GM12878 (cell line): ENCODE results near the gene HINT1. TPM values are rescaled to one million over a fixed set of nuclear protein-coding genes. Genes with fewer than 3 reads are reported as not detected.

Experiments used
- ATAC-seq: fragments of 200-7000 bp; cut with Tn5 transposase; 3 replicates; pipeline ENCODE4 v1.9.1; 2020; ENCODE audit warnings: mild to moderate bottlenecking, moderate library complexity
- BruUV-seq: library from RNA; stranded (reverse); fragments of 400-500 nt; replicated peaks from 2 replicates; lab custom pipeline; 2021; lab: Mats Ljungman, UMichigan
- CTCF ChIA-PET: fragments of 300-600 bp; sonication (Branson Sonifier 250); formaldehyde crosslinking; extraction: SDS; loops from one replicate; lab custom pipeline; 2021; ENCODE audit warnings: inconsistent platforms; lab: Yijun Ruan, JAX
- POLR2A ChIA-PET: fragments of 350-600 bp; formaldehyde crosslinking; extraction: SDS; loops from one replicate; lab custom pipeline; 2021; ENCODE audit warnings: inconsistent platforms; lab: Charles Lee
- RAD21 ChIA-PET: fragments of 300-600 bp; sonication (Branson Sonifier 250); formaldehyde crosslinking; loops from one replicate; lab custom pipeline; 2023; ENCODE audit warnings: antibody characterized with exemption; ENCODE audit not compliant: unreplicated experiment; lab: Charles Lee
- SMC1A ChIA-PET: fragments of 300-600 bp; sonication (Branson Sonifier 250); formaldehyde crosslinking; loops from one replicate; lab custom pipeline; 2023; ENCODE audit not compliant: unreplicated experiment, uncharacterized antibody; lab: Charles Lee
- DNase-seq: peaks from one replicate; pipeline ENCODE4 v3.0.0-alpha.2; 2011; ENCODE audit warnings: low read depth, low spot score
- FAIRE-seq: peaks from 3 replicates; lab custom pipeline; 2011; peaks lifted over from hg19 to GRCh38; lab: Jason Lieb, UNC
- H2AFZ ChIP-seq: 2 replicates; pipeline ENCODE4 v1.6.0; 2011; ENCODE audit warnings: low read depth, low read length, control low read depth; ENCODE audit not compliant: control insufficient read depth
- H3K27ac ChIP-seq: 2 replicates; pipeline ENCODE4 v1.5.1; 2011; ENCODE audit warnings: control low read depth; ENCODE audit not compliant: control insufficient read depth, insufficient read depth
- H3K27me3 ChIP-seq, 2 experiments: replicated peaks in 1 of 2; 2 replicates each; pipeline versions ENCODE4 v1.6.0 to v1.6.1; 2011; ENCODE audit warnings: low read length in 1 of 2; ENCODE audit not compliant: control insufficient read depth in 2 of 2, insufficient read depth in 2 of 2
- H3K36me3 ChIP-seq, 2 experiments: 2 replicates each; pipeline ENCODE4 v1.5.1; 2011; ENCODE audit warnings: low read length in 1 of 2; ENCODE audit not compliant: control insufficient read depth in 2 of 2, insufficient read depth in 2 of 2
- H3K4me1 ChIP-seq: 2 replicates; pipeline ENCODE4 v1.6.1; 2011; ENCODE audit warnings: mild to moderate bottlenecking, low read length, moderate library complexity, mixed read lengths; ENCODE audit not compliant: control insufficient read depth, insufficient read depth
- H3K4me2 ChIP-seq: 2 replicates; pipeline ENCODE4 v1.6.0; 2011; ENCODE audit warnings: control low read depth; ENCODE audit not compliant: control insufficient read depth, insufficient read depth
- H3K4me3 ChIP-seq: fragments of 200-600 bp; sonication (generic); 2 replicates; pipeline ENCODE4 v1.5.1; 2016
- H3K79me2 ChIP-seq: 2 replicates; pipeline ENCODE4 v1.6.0; 2011; ENCODE audit warnings: low read length; ENCODE audit not compliant: control insufficient read depth, insufficient read depth
- H3K9ac ChIP-seq: 2 replicates; pipeline ENCODE4 v1.8.0; 2011; ENCODE audit warnings: low read length, control low read depth, mixed read lengths; ENCODE audit not compliant: control insufficient read depth, insufficient read depth
- H3K9me3 ChIP-seq: replicated peaks from 3 replicates; pipeline ENCODE4 v1.5.1; 2011; ENCODE audit warnings: mild to moderate bottlenecking, low read length; ENCODE audit not compliant: control insufficient read depth, insufficient read depth
- H4K20me1 ChIP-seq: 2 replicates; pipeline ENCODE4 v1.6.0; 2011; ENCODE audit not compliant: control insufficient read depth, insufficient read depth
- ASH2L ChIP-seq: fragments of 300-600, 200-600 bp; sonication (generic); IDR thresholded peaks from 2 replicates; pipeline ENCODE4 v1.6.1; 2017; ENCODE audit warnings: low read depth, mild to moderate bottlenecking, borderline replicate concordance
- BHLHE40 ChIP-seq, 2 experiments: fragments of 450-650 bp in 1 of 2; IDR thresholded peaks; 2 replicates each; pipeline ENCODE4 v1.6.1; 2011 to 2017; ENCODE audit warnings: low read depth in 2 of 2, borderline replicate concordance in 1 of 2, improper control_type of control experiment in 1 of 2, low read length in 1 of 2, mild to moderate bottlenecking in 1 of 2
- SMAD1 ChIP-seq: fragments of 450-650 bp; IDR thresholded peaks from 2 replicates; pipeline ENCODE4 v1.6.1; 2018; ENCODE audit warnings: mild to moderate bottlenecking, low read depth; ENCODE audit not compliant: partially characterized antibody
- STAT3 ChIP-seq: IDR thresholded peaks from 2 replicates; pipeline ENCODE4 v1.6.1; 2011; ENCODE audit warnings: low read depth, low read length, improper control_type of control experiment
- WRNIP1 ChIP-seq: IDR thresholded peaks from 2 replicates; pipeline ENCODE4 v1.6.1; 2011; ENCODE audit warnings: low read depth, low read length, improper control_type of control experiment, borderline replicate concordance
- WGBS: methylation state at CpG from one replicate; pipeline ENCODE4 v1.1.6; 2016; ENCODE audit warnings: low lambda C conversion rate; ENCODE audit not compliant: insufficient replicate concordance, insufficient coverage; ENCODE audit errors: missing lambda C conversion rate; 5-methylcytosine and 5-hydroxymethylcytosine counted together
- in situ Hi-C: fragments of 300-500 bp; cut with MboI; formaldehyde crosslinking; loops from 9 replicates; pipeline ENCODE4 v1.14.3; 2018; ENCODE audit warnings: mixed read lengths
- intact Hi-C: fragments of 100-400 bp; cut with micrococcal nuclease; formaldehyde crosslinking; loops from one replicate; pipeline ENCODE4 v1.14.2; 2022; ENCODE audit not compliant: unreplicated experiment
- polyA plus RNA-seq, 11 experiments: library from polyadenylated mRNA; depleted of rRNA in 4 of 11; unstranded in 6 of 11; stranded (reverse) in 5 of 11; fragments of >200 nt; fragmentation: Nextera tagmentation in 4 of 11; fragmentation: Illumina TruSeq in 1 of 11; extraction: Ambion mirVana in 4 of 11; extraction: Trizol in 1 of 11; gene quantifications; 1 replicate in 1 of 11; 2 replicates in 10 of 11; pipeline versions ENCODE4 v1.2.1 to v1.2.3, GENCODE V29; 2011 to 2016; ENCODE audit warnings: inconsistent platforms in 2 of 11, missing spikeins in 2 of 11, low read depth in 1 of 11
- total RNA-seq, 4 experiments: library from RNA; depleted of rRNA in 3 of 4; stranded (reverse); fragments of >200 nt in 3 of 4; fragmentation: Illumina TruSeq in 1 of 4; extraction: Trizol in 1 of 4; gene quantifications; 2 replicates each; pipeline versions ENCODE4 v1.2.1 to v1.2.3, GENCODE V29; 2013 to 2021
- TF ChIP-seq, protein P1 (sequence below): IDR thresholded peaks from 2 replicates; pipeline ENCODE4 v1.6.1; 2011; ENCODE audit warnings: mild to moderate bottlenecking, low read depth, low read length, moderate library complexity; ENCODE audit not compliant: insufficient replicate concordance

The HINT1 gene
- total and polyA plus RNA-seq, 10 of the 15 experiments (the other 5 are each of a cell fraction or from before 2014, with no cell fraction given), result 253 to 997 (median 562) TPM

DNA sequence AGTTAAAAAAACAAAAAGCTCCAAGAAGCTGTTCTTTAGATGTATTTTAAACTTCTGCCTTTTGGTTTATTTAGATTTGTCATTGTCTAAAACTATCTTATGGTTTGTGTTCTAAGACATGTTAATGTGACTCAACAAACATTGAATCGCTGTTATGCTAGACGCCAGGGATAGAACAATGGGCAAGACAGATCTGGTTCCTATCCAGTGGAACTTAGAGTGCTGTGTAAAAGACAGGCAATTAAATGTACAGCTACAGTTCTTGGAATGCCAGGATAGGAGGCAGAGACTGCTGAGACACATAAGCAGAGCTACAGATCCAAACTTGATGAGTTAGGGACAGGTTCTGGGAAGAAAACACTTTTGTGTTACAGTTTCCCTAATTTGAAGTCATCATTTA lies 28.1 kb upstream of the HINT1 start:
- no peak overlapping the region for H3K4me3 ChIP-seq
- H3K4me1 ChIP-seq, result no peaks in the 10 kb centered on the region
- ATAC-seq (no peak), FAIRE-seq (no peak), DNase-seq (no peak)
- H3K9me3 ChIP-seq, result no peaks in the 10 kb centered on the region
- H3K27me3 ChIP-seq, result no peaks in the 10 kb centered on the region
- H3K9ac ChIP-seq, result no peak overlapping the region
- no peak for TF ChIP-seq BHLHE40 (IDR thresholded peaks at IDR 0.05; ENCODE audit: borderline replicate concordance in 1 of 2, low read depth in 2 of 2, low read length in 1 of 2)
- TF ChIP-seq, protein P1, sequence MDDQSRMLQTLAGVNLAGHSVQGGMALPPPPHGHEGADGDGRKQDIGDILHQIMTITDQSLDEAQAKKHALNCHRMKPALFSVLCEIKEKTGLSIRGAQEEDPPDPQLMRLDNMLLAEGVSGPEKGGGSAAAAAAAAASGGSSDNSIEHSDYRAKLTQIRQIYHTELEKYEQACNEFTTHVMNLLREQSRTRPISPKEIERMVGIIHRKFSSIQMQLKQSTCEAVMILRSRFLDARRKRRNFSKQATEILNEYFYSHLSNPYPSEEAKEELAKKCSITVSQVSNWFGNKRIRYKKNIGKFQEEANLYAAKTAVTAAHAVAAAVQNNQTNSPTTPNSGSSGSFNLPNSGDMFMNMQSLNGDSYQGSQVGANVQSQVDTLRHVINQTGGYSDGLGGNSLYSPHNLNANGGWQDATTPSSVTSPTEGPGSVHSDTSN, result no peak
- no peak for TF ChIP-seq ASH2L
- TF ChIP-seq WRNIP1, result no peak
- TF ChIP-seq SMAD1, result no peak
- TF ChIP-seq STAT3, result no peak
- H3K4me2 ChIP-seq, result no peak overlapping the region
- ChIA-PET CTCF (interaction anchor here (0.7 kb wide), 1 partner anchor 1007 kb away, joined by 3 read pairs; no protein-coding TSS in a partner anchor), RAD21 (no interaction called here), SMC1A (interaction anchor here (0.9 to 1.4 kb wide), 2 partner anchors 12 to 86 kb away, joined by 3 to 4 read pairs; no protein-coding TSS in a partner anchor), POLR2A (interaction anchor here (0.6 kb wide), 1 partner anchor 72 kb away, joined by 3 read pairs; no protein-coding TSS in a partner anchor)
- no peaks in the 10 kb centered on the region for H3K36me3 ChIP-seq
- BruUV-seq, result no TSS peak
- WGBS, result 98% methylated on average over 2 of the region's 2 CpGs
- no peak overlapping the region for H3K27ac ChIP-seq
- no peaks in the 10 kb centered on the region for H4K20me1 ChIP-seq
- intact Hi-C loops, result no loop called here
- no peaks in the 10 kb centered on the region for H3K79me2 ChIP-seq
- H2AFZ ChIP-seq, result no peak overlapping the region
- in situ Hi-C loops, result no loop called here
